Vagina (tissue), 2 donors: ENCODE results near the gene KIRREL3.

Experiments
- CTCF ChIP-seq, 3 experiments: fragments of 450-650 bp in 2 of 3; fragments of 200-600 bp in 1 of 3; sonication (generic) in 1 of 3; IDR thresholded peaks; one replicate each; pipeline ENCODE4 v1.5.1; 2017 to 2019; ENCODE audit warnings: antibody characterized with exemption in 3 of 3, mild to moderate bottlenecking in 2 of 3, moderate library complexity in 2 of 3
- POLR2A ChIP-seq, 2 donors: fragments of 450-650 bp; IDR thresholded peaks; one replicate each; pipeline ENCODE4 v1.6.1; 2017; ENCODE audit warnings: antibody characterized with exemption in 2 of 2, mild to moderate bottlenecking in 2 of 2, moderate library complexity in 2 of 2
- POLR2AphosphoS5 ChIP-seq, 2 donors: sonication (generic); formaldehyde crosslinking; IDR thresholded peaks; one replicate each; pipeline ENCODE4 v1.9.0; 2017; ENCODE audit warnings: antibody characterized with exemption in 2 of 2, mild to moderate bottlenecking in 2 of 2, low read depth in 1 of 2; ENCODE audit not compliant: insufficient read depth in 1 of 2

DNA sequence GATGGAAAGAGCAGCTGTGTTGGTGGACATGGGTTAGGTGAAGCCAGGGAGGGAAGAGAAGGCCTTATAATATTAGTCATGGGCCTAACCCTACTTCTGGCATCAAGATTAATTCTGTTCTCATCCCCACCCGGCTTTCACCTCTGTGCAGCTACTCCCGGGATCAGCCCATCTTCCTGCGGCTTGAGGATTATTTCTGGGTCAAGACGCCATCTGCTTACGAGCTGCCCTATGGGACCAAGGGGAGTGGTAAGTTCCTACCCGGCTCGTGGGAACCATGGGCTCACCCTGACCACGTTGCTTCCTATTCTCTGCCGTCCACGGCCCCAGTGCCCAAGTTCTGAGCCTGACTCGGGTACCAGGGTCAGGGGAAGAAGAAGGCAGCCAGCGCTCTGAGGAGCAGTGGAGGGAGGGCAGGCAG, 593.5 kb downstream of the KIRREL3 start:
- TF ChIP-seq POLR2A (IDR thresholded peaks at IDR 0.05), result no peak
- no peak for TF ChIP-seq CTCF (IDR thresholded peaks at IDR 0.05)
- TF ChIP-seq POLR2AphosphoS5 (IDR thresholded peaks at IDR 0.05; ENCODE audit: insufficient read depth in 1 of 2, low read depth in 1 of 2), result no peak
